Thoracic aorta (tissue), 2 donors: ENCODE data around the gene VAPB. TPM values are rescaled to one million over a fixed set of nuclear protein-coding genes. Genes with fewer than 3 reads are reported as not detected.
"Not testable (repeated sequence)": the region's sequence is repeated elsewhere in the genome, so short reads cannot be mapped to it uniquely, and the experiment has no call there.

Experiments
- ATAC-seq: fragments of 150-250 bp; one replicate; pipeline ENCODE4 v1.8.0; 2017; ENCODE audit warnings: low read depth; ENCODE audit not compliant: insufficient number of reproducible peaks, low FRiP score
- DNase-seq: peaks from one replicate; pipeline ENCODE4 v3.0.0-alpha.2; 2020; ENCODE audit warnings: low spot score
- H3K27ac ChIP-seq, 2 donors: fragments of 200-600 bp; sonication (generic); 1 replicate in 1 of 2; 2 replicates in 1 of 2; pipeline ENCODE4 v1.5.1; 2016; ENCODE audit warnings: mild to moderate bottlenecking in 2 of 2, moderate library complexity in 2 of 2
- H3K27me3 ChIP-seq: fragments of 200-600 bp; sonication (generic); replicated peaks from 2 replicates; pipeline ENCODE4 v1.6.0; 2016; ENCODE audit warnings: mild to moderate bottlenecking; ENCODE audit not compliant: insufficient read depth
- H3K36me3 ChIP-seq: fragments of 200-600 bp; sonication (generic); one replicate; pipeline ENCODE4 v1.5.1; 2016
- H3K4me1 ChIP-seq, 2 donors: fragments of 200-600 bp; sonication (generic); 1 replicate in 1 of 2; 2 replicates in 1 of 2; pipeline versions ENCODE4 v1.5.1 to v1.6.0; 2016; ENCODE audit warnings: low read depth in 2 of 2, mild to moderate bottlenecking in 1 of 2; ENCODE audit not compliant: control insufficient read depth in 1 of 2
- H3K4me3 ChIP-seq: fragments of 200-600 bp; sonication (generic); 2 replicates; pipeline ENCODE4 v1.5.1; 2016; ENCODE audit warnings: mild to moderate bottlenecking
- H3K9me3 ChIP-seq: fragments of 200-600 bp; sonication (generic); 2 replicates; pipeline ENCODE4 v1.5.1; 2016
- total RNA-seq, 2 donors: library from RNA; depleted of rRNA; stranded (reverse); fragments of >200 nt; gene quantifications; one replicate each; pipeline versions ENCODE4 v1.1.0 to v1.2.3, GENCODE V29; 2016
- TF ChIP-seq, protein P1 (sequence below): fragments of 200-600 bp; sonication (generic); IDR thresholded peaks from one replicate; pipeline ENCODE4 v1.5.1; 2019; ENCODE audit warnings: antibody characterized with exemption

Gene VAPB
- total RNA-seq, 2 donors from 2014 or later: 21.5 to 32.8 TPM

DNA sequence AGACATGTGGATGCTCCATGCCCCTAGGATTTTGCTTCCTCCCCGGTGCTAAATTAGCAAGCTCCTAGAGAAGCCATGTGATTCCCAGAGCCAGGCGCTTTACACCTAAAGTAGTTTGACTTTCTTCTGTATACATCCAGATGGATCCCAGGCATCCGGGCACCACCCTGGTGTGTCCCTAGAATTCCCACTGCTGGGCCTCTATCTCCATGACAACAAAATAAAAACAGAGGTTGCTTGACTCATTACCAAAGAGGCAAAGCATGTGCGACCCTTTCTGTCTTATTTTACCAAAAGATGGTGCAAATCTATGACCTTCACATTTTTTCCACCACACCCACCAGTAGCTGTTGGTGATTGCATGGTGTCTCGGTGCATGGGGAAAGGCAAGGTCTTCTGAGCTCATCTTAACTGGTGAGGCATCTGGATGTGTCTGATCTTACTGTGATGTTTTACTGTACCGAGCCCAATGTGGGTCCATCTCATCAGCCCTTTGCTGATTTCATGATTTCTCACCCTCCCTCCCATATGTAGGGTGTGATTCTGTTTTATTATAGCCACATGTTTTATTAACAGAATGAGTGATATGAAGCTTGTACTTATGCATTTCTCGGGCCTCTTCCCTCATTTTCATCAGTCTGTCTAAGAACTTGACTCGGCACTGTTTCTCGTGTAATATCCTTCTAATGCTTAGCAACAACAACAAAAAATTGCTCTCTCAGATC, 27.4 kb upstream of the VAPB start:
- Histone ChIP-seq H3K9me3 (no peaks in the 10 kb centered on the region), H3K4me3 (no peak overlapping the region), H3K4me1 (no peaks in the 10 kb centered on the region), H3K36me3 (peaks cover 16% of the 10 kb centered on the region), H3K27me3 (no peaks in the 10 kb centered on the region), H3K27ac (no peak overlapping the region)
- DNase-seq: no peak
- ATAC-seq: no peak
- TF ChIP-seq, protein P1, sequence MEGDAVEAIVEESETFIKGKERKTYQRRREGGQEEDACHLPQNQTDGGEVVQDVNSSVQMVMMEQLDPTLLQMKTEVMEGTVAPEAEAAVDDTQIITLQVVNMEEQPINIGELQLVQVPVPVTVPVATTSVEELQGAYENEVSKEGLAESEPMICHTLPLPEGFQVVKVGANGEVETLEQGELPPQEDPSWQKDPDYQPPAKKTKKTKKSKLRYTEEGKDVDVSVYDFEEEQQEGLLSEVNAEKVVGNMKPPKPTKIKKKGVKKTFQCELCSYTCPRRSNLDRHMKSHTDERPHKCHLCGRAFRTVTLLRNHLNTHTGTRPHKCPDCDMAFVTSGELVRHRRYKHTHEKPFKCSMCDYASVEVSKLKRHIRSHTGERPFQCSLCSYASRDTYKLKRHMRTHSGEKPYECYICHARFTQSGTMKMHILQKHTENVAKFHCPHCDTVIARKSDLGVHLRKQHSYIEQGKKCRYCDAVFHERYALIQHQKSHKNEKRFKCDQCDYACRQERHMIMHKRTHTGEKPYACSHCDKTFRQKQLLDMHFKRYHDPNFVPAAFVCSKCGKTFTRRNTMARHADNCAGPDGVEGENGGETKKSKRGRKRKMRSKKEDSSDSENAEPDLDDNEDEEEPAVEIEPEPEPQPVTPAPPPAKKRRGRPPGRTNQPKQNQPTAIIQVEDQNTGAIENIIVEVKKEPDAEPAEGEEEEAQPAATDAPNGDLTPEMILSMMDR: no peak

DNA sequence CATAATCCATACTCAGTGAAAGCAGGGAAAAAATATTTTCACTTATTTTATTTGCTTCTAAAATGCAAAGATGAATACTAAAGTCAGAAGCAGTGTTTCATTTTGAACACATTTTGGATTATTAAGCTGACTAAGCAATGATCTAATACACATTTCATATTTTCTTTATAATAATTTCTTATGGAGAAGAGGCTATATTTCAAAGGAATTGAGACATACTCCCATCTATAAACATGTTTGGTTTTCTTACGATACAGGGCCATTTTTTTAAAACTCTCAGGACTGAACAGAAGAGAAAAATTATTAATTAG, 26.9 kb upstream of the VAPB start:
- Histone ChIP-seq H3K36me3 (peaks cover 16% of the 10 kb centered on the region), H3K27ac (no peak overlapping the region), H3K27me3 (no peaks in the 10 kb centered on the region), H3K4me1 (no peaks in the 10 kb centered on the region), H3K9me3 (no peaks in the 10 kb centered on the region), H3K4me3 (no peak overlapping the region)
- DNase-seq (no peak), ATAC-seq (no peak)
- TF ChIP-seq, protein P1: no peak

DNA sequence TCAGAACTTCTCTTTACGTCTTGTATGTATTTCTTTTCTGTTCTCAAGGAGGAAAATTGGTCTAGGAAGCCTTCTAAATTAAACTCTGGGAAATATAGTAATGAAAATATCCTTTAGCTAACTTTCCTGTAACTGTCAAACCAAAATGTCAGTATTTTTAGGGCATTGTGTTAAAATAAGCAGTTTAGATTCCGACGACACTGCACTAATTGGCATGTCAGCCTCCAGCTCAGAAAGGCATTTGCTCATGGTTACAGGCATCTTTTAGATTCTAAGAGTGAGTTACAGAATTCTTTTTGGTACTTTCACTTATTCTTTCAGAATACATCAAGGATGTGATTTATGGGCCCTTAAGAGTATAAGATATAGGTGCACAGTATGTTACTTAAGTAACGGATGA, 26.1 kb upstream of the VAPB start:
- H3K27me3 ChIP-seq: no peaks in the 10 kb centered on the region
- no peak overlapping the region for H3K4me3 ChIP-seq
- DNase-seq: no peak
- no peak for ATAC-seq
- peaks cover 20% of the 10 kb centered on the region for H3K36me3 ChIP-seq
- H3K27ac ChIP-seq: no peak overlapping the region
- TF ChIP-seq, protein P1: no peak
- no peaks in the 10 kb centered on the region for H3K4me1 ChIP-seq
- no peaks in the 10 kb centered on the region for H3K9me3 ChIP-seq

DNA sequence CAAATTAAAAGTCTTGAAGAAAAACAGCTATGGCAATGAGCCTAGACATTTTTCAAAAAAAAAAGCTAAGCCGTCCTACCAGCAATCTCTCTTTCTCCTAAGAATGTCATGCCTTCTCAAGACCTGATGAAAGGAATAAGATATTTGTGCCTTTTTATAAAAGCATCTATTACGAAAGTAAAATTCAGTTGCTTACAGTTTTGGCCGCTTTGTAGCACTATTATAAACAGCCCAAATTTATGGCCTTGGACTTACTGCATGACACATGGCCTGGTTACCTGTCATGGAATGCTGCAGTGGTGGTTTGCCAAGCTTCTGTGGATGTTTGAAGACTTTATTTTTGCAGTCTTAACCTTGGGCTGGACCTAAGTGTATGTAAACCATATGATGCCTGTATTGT, 22.2 kb upstream of the VAPB start:
- no peak overlapping the region for H3K4me3 ChIP-seq
- ATAC-seq (no peak), DNase-seq (no peak)
- peaks cover 12% of the 10 kb centered on the region for H3K36me3 ChIP-seq
- TF ChIP-seq, protein P1: no peak
- H3K27me3 ChIP-seq: no peaks in the 10 kb centered on the region
- H3K4me1 ChIP-seq: no peaks in the 10 kb centered on the region
- no peaks in the 10 kb centered on the region for H3K9me3 ChIP-seq
- H3K27ac ChIP-seq: no peak overlapping the region

DNA sequence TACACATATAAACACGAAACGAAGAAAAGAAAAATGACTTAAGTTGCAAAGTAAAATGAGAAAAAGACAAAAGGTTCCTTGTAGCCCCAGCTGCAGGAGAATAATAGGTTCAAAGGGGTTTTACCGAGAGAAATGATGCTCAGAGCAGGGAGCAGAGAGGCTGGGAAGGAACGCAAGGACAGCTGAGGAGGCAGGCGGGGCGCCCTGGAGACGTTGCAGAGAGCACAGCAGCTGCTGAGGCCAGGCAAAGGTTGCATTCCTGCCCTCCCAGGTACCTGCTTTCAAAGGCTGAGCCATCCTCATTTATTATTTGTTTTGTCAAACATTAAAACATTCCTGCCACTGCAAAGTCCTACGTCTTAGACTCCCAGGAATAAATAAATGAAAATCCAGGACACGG, 16.2 kb upstream of the VAPB start:
- Histone ChIP-seq H3K4me1 (no peaks in the 10 kb centered on the region), H3K9me3 (no peaks in the 10 kb centered on the region), H3K27me3 (no peaks in the 10 kb centered on the region), H3K4me3 (no peak overlapping the region), H3K27ac (no peak overlapping the region), H3K36me3 (peaks cover under 1% of the 10 kb centered on the region)
- TF ChIP-seq, protein P1: no peak
- no peak for DNase-seq
- no peak for ATAC-seq

DNA sequence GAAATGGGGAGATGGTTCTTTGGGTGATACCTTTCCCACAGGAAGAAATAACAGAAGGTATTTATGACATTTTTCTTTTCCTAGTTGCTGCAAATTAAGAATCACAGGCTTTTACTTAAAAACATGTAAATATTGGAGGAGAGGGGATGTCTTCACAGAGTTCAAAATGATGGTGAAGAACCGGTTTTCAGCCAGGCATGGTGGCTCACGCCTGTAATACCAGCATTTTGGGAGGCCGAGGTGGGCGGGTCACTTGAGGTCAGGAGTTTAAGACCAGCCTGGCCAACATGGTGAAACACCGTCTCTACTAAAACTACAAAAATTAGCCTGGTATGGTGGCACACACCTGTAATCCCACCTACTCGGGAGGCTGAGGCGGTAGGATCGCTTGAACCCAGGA, 15.7 kb upstream of the VAPB start:
- not testable (repeated sequence) for H3K27me3 ChIP-seq, H3K9me3 ChIP-seq, ATAC-seq, H3K27ac ChIP-seq, H3K4me1 ChIP-seq, H3K4me3 ChIP-seq, DNase-seq, H3K36me3 ChIP-seq
